Astrocyte (in vitro differentiated cells and primary cell): Measurements from ENCODE around the gene COL9A2.

Experiments used
- EZH2 ChIP-seq: IDR thresholded peaks from 2 replicates; pipeline ENCODE4 v1.6.1; 2012; ENCODE audit warnings: mild to moderate bottlenecking, low read length, inconsistent platforms; ENCODE audit not compliant: insufficient read depth
- TF ChIP-seq, protein P1 (sequence below): IDR thresholded peaks from 2 replicates; pipeline ENCODE4 v1.5.1; 2011; ENCODE audit warnings: low read depth, mild to moderate bottlenecking, inconsistent platforms, low read length, moderate library complexity; ENCODE audit not compliant: insufficient read depth

DNA sequence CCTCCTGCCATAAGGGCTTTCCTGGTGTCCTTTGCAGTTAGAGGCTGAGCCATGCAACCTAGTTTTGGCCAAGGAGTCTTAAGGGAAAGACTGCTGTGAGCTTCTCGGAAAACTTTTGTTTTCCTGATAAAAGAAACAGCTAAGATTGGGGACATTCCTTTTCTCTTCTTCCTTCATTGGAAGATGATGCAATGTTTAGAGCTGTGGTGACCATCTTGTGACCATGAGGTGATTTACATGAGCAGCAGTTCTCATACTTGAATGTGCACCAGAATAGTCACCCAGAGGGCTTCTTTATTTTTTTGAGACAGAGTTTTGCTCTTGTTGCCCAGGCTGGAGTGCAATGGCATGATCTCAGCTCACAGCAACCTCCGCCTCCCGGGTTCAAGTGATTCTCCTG is 36.0 kb upstream of the COL9A2 start:
- TF ChIP-seq, protein P1, sequence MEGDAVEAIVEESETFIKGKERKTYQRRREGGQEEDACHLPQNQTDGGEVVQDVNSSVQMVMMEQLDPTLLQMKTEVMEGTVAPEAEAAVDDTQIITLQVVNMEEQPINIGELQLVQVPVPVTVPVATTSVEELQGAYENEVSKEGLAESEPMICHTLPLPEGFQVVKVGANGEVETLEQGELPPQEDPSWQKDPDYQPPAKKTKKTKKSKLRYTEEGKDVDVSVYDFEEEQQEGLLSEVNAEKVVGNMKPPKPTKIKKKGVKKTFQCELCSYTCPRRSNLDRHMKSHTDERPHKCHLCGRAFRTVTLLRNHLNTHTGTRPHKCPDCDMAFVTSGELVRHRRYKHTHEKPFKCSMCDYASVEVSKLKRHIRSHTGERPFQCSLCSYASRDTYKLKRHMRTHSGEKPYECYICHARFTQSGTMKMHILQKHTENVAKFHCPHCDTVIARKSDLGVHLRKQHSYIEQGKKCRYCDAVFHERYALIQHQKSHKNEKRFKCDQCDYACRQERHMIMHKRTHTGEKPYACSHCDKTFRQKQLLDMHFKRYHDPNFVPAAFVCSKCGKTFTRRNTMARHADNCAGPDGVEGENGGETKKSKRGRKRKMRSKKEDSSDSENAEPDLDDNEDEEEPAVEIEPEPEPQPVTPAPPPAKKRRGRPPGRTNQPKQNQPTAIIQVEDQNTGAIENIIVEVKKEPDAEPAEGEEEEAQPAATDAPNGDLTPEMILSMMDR = no peak
- no peak for TF ChIP-seq EZH2
